Adrenal gland (tissue), 5 donors: ENCODE data around the gene P4HA2.

ENCODE experiments used
- POLR2A ChIP-seq, 2 donors: fragments of 450-650 bp; IDR thresholded peaks; one replicate each; pipeline ENCODE4 v1.6.1; 2017; ENCODE audit warnings: antibody characterized with exemption in 2 of 2, mild to moderate bottlenecking in 2 of 2, moderate library complexity in 1 of 2
- TF ChIP-seq, protein P1 (sequence below), 6 experiments: fragments of 450-650 bp in 4 of 6; fragments of 200-600 bp in 2 of 6; sonication (generic) in 1 of 6; IDR thresholded peaks; 1 replicate in 5 of 6; 2 replicates in 1 of 6; pipeline versions ENCODE4 v1.5.1 to v1.8.0; 2016 to 2021; ENCODE audit warnings: antibody characterized with exemption in 6 of 6, mild to moderate bottlenecking in 2 of 6, moderate library complexity in 1 of 6
- donor health status: DM: no; HTN: no; CAD: no.

DNA sequence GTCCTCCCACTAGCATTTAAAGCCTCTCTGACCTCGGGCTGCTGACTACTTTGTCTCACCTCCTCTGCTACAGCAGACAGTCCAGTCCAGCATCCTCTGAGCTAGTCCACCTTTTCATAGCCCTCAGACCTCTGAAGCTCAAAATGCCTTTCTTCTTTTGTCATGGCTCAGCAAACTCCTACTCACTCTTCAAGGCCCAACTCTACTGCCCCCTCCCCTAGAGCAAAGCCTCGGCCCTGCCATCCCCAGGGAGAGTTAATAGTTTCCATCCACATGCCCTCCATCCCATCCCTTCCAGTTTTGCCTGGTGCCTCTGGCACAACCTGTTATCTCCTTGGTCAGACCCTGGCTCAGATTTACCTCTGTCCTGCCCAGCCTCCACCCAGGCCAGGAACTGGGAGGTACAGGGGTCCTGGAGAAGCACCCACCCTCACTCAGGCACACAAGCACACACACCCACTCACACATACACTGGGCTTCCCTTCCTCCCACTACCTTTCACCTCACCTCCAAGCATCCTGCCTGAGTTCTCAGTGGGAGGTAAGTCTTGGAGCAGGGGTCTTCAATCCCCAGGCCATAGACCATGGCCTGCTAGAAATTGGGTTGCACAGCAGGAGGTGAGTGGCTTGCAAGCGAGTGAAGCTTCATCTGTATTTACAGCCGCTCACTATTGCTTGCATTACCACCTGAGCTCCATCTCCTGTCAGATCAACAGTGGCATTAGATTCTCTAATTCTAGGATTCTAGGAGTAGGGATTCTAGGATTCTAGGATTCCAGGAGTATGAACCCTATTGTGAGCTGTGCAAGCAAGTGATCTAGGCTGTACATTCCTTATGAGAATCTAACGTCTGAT is 47.9 kb upstream of the P4HA2 start:
- TF ChIP-seq, protein P1, sequence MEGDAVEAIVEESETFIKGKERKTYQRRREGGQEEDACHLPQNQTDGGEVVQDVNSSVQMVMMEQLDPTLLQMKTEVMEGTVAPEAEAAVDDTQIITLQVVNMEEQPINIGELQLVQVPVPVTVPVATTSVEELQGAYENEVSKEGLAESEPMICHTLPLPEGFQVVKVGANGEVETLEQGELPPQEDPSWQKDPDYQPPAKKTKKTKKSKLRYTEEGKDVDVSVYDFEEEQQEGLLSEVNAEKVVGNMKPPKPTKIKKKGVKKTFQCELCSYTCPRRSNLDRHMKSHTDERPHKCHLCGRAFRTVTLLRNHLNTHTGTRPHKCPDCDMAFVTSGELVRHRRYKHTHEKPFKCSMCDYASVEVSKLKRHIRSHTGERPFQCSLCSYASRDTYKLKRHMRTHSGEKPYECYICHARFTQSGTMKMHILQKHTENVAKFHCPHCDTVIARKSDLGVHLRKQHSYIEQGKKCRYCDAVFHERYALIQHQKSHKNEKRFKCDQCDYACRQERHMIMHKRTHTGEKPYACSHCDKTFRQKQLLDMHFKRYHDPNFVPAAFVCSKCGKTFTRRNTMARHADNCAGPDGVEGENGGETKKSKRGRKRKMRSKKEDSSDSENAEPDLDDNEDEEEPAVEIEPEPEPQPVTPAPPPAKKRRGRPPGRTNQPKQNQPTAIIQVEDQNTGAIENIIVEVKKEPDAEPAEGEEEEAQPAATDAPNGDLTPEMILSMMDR (IDR thresholded peaks at IDR 0.05) = no peak
- TF ChIP-seq POLR2A (IDR thresholded peaks at IDR 0.05) = no peak
